Thyroid gland (tissue), 4 donors: ENCODE measurements around the gene NPC2. TPM values are rescaled to one million over a fixed set of nuclear protein-coding genes. Genes with fewer than 3 reads are reported as not detected.

Experiments
- DNase-seq, 2 donors: peaks; one replicate each; pipeline ENCODE4 v3.0.0-alpha.2; 2019
- H3K27ac ChIP-seq, 3 donors: fragments of 200-600 bp; sonication (generic); 1 replicate in 2 of 3; 2 replicates in 1 of 3; pipeline ENCODE4 v1.5.1; 2016 to 2019; ENCODE audit warnings: mild to moderate bottlenecking in 1 of 3, moderate library complexity in 1 of 3
- H3K27me3 ChIP-seq: fragments of 200-600 bp; sonication (generic); one replicate; pipeline ENCODE4 v1.5.1; 2019
- H3K36me3 ChIP-seq, 2 donors: fragments of 200-600 bp; sonication (generic); one replicate each; pipeline ENCODE4 v1.5.1; 2016 to 2019
- H3K4me1 ChIP-seq, 2 donors: fragments of 200-600 bp; sonication (generic); one replicate each; pipeline ENCODE4 v1.5.1; 2017 to 2019
- H3K4me3 ChIP-seq, 3 donors: fragments of 200-600 bp; sonication (generic); replicated peaks in 1 of 3; 1 replicate in 2 of 3; 2 replicates in 1 of 3; pipeline ENCODE4 v1.5.1; 2016; ENCODE audit warnings: mild to moderate bottlenecking in 1 of 3
- H3K9me3 ChIP-seq: fragments of 200-600 bp; sonication (generic); one replicate; pipeline ENCODE4 v1.5.1; 2017
- POLR2A ChIP-seq, 2 donors: fragments of 450-650 bp; IDR thresholded peaks; one replicate each; pipeline ENCODE4 v1.6.1; 2017; ENCODE audit warnings: antibody characterized with exemption in 2 of 2, mild to moderate bottlenecking in 2 of 2, moderate library complexity in 1 of 2
- WGBS, 2 donors: methylation state at CpG; one replicate each; pipeline ENCODE4 v1.1.5; 2017; 5-methylcytosine and 5-hydroxymethylcytosine counted together
- intact Hi-C: fragments of 100-400 bp; cut with DNase I; formaldehyde crosslinking; loops from one replicate; pipeline ENCODE4 v1.15.1; 2023
- total RNA-seq, 4 donors: library from RNA; depleted of rRNA; stranded (reverse); fragments of >200 nt; gene quantifications; one replicate each; pipeline ENCODE4 v1.2.3, GENCODE V29; 2016
- TF ChIP-seq, protein P1 (sequence below), 6 experiments: fragments of 200-600 bp in 3 of 6; fragments of 450-650 bp in 3 of 6; sonication (generic) in 3 of 6; IDR thresholded peaks; one replicate each; pipeline ENCODE4 v1.5.1; 2016 to 2019; ENCODE audit warnings: antibody characterized with exemption in 6 of 6, mild to moderate bottlenecking in 2 of 6, inconsistent platforms in 1 of 6, moderate library complexity in 1 of 6

The NPC2 gene
- total RNA-seq, 4 donors from 2014 or later, result 583 to 1,617 (median 793) TPM

DNA sequence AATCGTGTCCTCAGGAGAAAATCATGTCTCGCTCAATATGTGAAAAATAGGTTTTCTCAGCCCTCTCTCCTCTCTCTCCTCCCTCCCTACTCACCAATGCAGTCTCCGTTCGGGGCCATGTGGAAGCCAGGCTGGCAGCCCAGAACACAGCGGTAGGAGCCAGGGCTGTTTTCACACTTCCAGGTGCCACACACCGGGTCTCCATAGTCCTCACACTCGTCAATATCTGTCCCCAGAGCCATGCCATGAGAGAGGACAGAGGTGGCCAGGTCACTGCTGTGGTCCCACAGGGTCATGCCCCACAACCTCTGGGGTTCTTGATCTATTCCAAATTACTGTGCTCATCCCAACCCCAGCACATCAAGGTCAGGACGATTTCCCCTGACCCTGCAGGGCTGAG, 14.0 kb upstream of the NPC2 start:
- no peak for DNase-seq
- no peaks in the 10 kb centered on the region for H3K27me3 ChIP-seq
- intact Hi-C loops, result no loop called here
- 81 to 84% methylated on average over 8 of the region's 8 CpGs for WGBS, 2 donors
- TF ChIP-seq, protein P1, sequence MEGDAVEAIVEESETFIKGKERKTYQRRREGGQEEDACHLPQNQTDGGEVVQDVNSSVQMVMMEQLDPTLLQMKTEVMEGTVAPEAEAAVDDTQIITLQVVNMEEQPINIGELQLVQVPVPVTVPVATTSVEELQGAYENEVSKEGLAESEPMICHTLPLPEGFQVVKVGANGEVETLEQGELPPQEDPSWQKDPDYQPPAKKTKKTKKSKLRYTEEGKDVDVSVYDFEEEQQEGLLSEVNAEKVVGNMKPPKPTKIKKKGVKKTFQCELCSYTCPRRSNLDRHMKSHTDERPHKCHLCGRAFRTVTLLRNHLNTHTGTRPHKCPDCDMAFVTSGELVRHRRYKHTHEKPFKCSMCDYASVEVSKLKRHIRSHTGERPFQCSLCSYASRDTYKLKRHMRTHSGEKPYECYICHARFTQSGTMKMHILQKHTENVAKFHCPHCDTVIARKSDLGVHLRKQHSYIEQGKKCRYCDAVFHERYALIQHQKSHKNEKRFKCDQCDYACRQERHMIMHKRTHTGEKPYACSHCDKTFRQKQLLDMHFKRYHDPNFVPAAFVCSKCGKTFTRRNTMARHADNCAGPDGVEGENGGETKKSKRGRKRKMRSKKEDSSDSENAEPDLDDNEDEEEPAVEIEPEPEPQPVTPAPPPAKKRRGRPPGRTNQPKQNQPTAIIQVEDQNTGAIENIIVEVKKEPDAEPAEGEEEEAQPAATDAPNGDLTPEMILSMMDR (IDR thresholded peaks at IDR 0.05), result no peak
- TF ChIP-seq POLR2A (IDR thresholded peaks at IDR 0.05), result no peak
- peak overlapping the region in 1 of 3 donors; percentile 46 for H3K27ac ChIP-seq
- H3K9me3 ChIP-seq, result no peaks in the 10 kb centered on the region
- H3K4me1 ChIP-seq, result peaks cover 8 to 18% of the 10 kb centered on the region in 2 donors
- no peak overlapping the region for H3K4me3 ChIP-seq
- peaks cover 28 to 38% of the 10 kb centered on the region in 2 donors for H3K36me3 ChIP-seq

DNA sequence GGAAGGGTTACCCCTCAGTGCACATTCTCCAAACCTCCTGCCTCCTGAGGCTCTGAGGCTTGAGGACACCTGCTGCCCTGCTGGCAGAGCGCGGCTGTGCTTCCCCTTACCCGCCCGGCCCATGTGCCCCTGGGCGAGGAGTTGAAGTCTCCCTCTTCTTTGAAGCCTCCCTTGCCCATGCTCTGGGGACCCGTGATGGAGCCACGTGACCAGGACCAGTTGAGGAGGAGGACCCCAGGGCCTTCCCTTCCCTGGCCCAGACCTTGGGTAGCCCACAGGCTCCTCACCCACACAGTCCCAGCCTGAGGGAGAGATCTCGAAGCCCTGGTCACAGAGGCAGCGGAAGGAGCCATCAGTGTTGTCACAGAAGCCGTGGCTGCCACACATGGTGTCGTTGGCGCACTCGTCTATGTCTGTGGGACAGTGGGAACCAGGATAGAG, 13.3 kb upstream of the NPC2 start:
- Histone ChIP-seq H3K4me3 (no peak overlapping the region), H3K9me3 (no peaks in the 10 kb centered on the region), H3K27ac (no peak overlapping the region), H3K4me1 (peaks cover 14 to 20% of the 10 kb centered on the region in 2 donors), H3K36me3 (peaks cover 28 to 38% of the 10 kb centered on the region in 2 donors), H3K27me3 (no peaks in the 10 kb centered on the region)
- 88 to 98% methylated on average over 13 of the region's 13 CpGs for WGBS, 2 donors
- no peak for DNase-seq
- no peak for TF ChIP-seq POLR2A (IDR thresholded peaks at IDR 0.05)
- TF ChIP-seq, protein P1 (IDR thresholded peaks at IDR 0.05), result no peak
- intact Hi-C loops, result no loop called here

DNA sequence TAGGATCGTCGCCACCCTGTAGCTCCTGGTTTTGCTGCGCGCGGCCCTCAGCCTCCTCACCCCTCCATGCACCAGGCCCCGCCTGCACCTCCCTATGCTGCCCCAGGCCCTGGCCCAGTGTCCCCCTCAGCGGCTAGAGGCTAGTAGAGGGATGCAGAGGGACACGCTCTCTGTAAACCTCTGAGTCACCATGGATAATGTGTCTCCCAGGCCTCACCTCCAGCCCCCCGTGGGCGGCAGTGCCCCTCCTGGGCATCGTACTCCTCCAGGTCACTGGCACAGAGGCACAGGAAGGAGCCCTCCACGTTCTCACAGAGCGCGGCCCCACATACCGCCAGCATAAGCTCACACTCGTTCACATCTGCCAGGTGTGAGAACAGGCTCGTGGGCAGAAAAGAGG, 12.7 kb upstream of the NPC2 start:
- H3K4me3 ChIP-seq, result no peak overlapping the region
- H3K9me3 ChIP-seq, result no peaks in the 10 kb centered on the region
- peaks cover 28 to 38% of the 10 kb centered on the region in 2 donors for H3K36me3 ChIP-seq
- H3K27ac ChIP-seq, result no peak overlapping the region
- DNase-seq, result no peak
- H3K27me3 ChIP-seq, result no peaks in the 10 kb centered on the region
- TF ChIP-seq, protein P1 (IDR thresholded peaks at IDR 0.05), result no peak
- no peak for TF ChIP-seq POLR2A (IDR thresholded peaks at IDR 0.05)
- peaks cover 10 to 17% of the 10 kb centered on the region in 2 donors for H3K4me1 ChIP-seq
- intact Hi-C loops, result no loop called here
- 81 to 85% methylated on average over 8 to 15 of the region's 17 CpGs for WGBS, 2 donors

DNA sequence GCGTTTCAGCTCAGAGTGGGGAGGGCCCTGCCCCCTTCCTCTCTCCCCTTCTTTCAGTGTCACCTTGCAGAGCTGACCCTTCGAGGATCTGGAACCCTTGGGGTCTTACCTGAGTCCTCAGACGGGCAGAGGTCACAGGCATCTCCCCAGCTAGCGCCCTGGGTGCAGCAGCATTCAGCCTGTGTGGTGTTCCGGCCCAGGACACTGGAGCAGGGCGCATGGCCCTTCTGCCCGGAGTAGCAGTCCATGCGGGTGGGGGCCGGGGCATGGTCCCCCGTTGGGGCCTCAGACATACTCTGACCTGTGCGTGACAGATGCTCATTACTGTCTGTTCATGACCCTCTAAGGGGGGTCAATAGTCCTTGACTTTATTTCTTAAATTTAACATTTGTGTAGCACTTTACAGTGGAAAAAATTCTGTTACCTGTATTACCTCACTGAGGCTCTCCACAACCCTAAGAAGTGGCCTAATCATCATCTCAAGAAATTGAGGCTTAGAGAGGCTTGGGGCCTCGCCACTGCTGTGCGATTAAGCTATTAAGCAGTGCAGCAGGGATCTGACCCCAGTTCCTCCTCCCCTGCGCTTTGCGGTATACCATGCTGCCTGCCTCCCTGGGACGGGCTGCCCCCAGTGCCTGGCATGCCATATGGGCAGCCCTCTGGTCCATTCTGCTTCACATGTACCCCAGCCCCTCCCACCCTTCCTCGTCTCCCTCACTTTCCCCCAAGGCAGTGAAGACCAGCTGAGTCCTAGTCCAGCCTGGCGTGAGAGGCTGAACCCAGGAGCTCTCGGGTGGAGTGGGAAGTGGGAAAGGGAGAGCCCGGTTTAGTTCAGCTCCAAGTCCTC, 12.0 kb upstream of the NPC2 start:
- Histone ChIP-seq H3K27ac (peak overlapping the region in 1 of 3 donors; percentile 5), H3K4me1 (peaks cover 7 to 10% of the 10 kb centered on the region in 2 donors), H3K36me3 (peaks cover 35 to 42% of the 10 kb centered on the region in 2 donors), H3K4me3 (no peak overlapping the region), H3K27me3 (no peaks in the 10 kb centered on the region), H3K9me3 (no peaks in the 10 kb centered on the region)
- 89 to 96% methylated on average over 12 to 16 of the region's 20 CpGs for WGBS, 2 donors
- TF ChIP-seq, protein P1 (IDR thresholded peaks at IDR 0.05), result no peak
- TF ChIP-seq POLR2A (IDR thresholded peaks at IDR 0.05), result no peak
- intact Hi-C loops, result loop anchor here (5.0 kb wide), 1 partner anchor 207 kb away; the partner anchor contains the start of genes AREL1 and FCF1
- no peak for DNase-seq

DNA sequence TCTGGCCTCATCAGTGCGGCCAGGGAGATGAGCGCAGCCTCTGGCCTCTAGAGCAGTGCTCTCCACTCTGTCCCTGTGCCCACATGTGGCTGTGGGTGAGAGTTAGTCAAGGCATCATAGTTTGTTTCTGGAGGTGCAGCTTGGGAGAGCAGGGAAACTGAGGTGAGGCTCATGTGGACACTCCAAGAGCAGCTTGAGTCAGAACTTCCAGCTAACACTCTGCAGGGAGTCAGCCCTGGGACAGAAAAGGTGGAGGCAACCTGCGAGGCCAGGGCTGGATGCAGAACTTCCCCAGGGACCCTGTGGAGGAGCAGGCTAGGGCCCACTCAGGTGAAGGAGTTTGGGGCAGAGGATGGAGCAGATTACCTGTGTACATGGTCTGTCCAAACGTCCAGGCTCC, 11.3 kb upstream of the NPC2 start:
- Histone ChIP-seq H3K27me3 (no peaks in the 10 kb centered on the region), H3K27ac (peak overlapping the region in 1 of 3 donors; percentile 5), H3K36me3 (peaks cover 40 to 42% of the 10 kb centered on the region in 2 donors), H3K4me1 (peaks cover 7 to 9% of the 10 kb centered on the region in 2 donors), H3K4me3 (no peak overlapping the region), H3K9me3 (no peaks in the 10 kb centered on the region)
- 83 to 90% methylated on average over 4 of the region's 4 CpGs for WGBS, 2 donors
- intact Hi-C loops, result loop anchor here (5.0 kb wide), 1 partner anchor 208 kb away; the partner anchor contains the start of genes AREL1 and FCF1
- no peak for DNase-seq
- TF ChIP-seq POLR2A (IDR thresholded peaks at IDR 0.05), result no peak
- TF ChIP-seq, protein P1 (IDR thresholded peaks at IDR 0.05), result no peak
